GM19193 (cell line): ENCODE measurements around the gene IL2RG.
A peak's percentile ranks its signal among the peaks of the same experiment; 100 is the strongest.

ENCODE experiments used
- POLR2A ChIP-seq: IDR thresholded peaks from 4 replicates; pipeline ENCODE4 v1.6.1; 2011; ENCODE audit not compliant: insufficient read depth, insufficient read length; ENCODE audit errors: extremely low read depth

The IL2RG gene

DNA sequence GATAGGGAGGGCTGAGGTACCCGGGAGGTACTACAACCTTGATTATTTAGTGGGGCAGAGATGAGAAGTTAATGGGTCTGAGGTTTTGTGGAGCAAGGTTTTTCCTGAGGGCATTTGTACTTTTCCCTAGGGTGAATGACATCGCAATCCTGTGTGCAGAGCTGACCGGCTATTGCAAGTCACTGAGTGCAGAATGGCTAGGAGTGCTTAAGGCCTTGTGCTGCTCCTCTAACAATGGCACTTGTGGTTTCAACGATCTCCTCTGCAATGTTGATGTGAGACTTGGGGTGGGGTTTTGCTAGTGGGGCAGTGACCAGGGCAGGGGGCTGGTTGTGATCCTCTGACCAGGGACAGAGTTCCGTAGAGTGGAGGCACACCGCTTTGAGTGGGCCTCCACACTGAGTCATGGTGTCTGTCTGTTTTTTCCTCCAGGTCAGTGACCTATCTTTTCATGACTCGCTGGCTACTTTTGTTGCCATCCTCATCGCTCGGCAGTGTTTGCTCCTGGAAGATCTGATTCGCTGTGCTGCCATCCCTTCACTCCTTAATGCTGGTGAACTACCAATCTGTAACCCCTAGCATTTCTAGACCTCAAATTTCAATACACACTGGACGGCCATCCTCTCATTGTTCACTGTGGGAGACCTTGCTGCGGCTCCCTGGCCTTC lies 16.9 kb upstream of the IL2RG start:
- no peak for TF ChIP-seq POLR2A

- TF ChIP-seq POLR2A, result no peak
These were observed 7.7 kb upstream of the IL2RG start for GRCh38 chrX:71118985-71119535.

DNA sequence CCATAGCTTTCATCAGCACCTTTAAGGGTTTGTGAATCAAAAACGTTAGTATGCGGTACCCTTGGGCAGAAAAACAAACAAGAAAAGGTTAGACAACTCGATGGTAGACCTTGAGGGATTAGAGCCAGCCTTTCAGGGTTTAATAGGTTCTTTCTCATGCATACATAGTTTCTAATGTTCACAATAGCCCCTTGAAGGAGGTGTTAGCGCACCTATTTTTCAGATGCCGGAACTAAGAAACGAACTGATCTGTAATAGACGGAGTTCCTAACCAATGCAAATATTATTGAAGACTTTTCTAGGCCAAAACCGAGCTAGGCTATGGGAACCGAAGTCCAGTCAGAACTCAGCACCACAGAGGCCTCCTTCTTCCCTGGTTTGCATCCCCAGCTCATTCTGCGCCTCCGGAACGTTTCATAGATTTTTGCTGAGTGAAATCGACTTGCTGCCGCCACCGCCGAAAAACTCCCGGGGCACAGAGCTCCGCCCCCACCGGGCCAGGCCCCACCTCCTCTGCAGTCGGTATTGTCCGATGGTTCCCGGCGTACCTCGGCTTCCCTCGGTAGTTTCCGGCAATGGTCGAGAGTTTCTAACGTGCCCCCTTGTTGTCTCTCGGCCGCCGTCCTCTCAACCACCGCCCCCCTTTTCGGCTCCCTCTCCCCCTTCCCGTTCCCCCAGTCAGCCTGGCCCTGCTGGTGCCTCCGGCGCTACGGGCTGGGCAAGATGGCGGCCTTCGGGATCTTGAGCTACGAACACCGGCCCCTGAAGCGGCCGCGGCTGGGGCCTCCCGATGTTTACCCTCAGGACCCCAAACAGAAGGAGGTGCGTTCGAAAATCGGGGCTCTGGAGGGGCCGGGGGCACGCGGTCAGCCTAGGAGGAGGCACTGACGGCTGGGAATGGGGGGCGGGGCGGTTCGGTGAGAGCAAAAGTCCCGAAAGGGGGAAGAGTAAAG lies 6.9 kb upstream of the IL2RG start, which contains the start of gene MED12:
MED12 (plus strand) TSS at position 565 of the 953 bp plus-strand sequence; CDS start at position 724, 159 bp downstream.
- peak; percentile 61 for TF ChIP-seq POLR2A

GRCh38 chrX:71117358-71117757 lies 6.0 kb upstream of the IL2RG start:
- TF ChIP-seq POLR2A, result no peak

DNA sequence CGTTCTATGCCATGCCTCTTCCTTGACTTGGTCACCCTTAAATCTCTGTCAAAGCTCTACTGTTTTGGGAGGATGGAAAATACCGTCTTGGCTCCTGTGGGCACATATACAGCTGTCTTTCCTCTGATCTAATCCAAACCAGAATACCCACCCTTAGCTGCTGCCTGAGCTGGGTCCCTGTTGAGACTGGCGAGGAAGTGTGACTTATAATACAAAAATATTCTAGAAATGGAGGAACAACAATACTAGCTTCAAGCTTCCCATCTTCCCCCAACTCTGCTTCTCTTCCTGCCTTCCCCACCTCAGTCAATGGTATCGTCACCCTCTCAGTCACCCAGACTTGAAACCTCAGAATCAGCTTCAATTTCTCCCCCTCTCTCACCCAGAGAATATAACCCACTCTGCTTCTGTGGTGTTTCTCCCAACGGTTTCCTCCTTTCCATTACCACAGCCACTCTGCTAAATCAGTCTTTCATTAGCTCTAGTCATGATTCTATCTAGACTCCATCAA lies 599 bp upstream of the IL2RG start:
- TF ChIP-seq POLR2A, result no peak

- TF ChIP-seq POLR2A, result no peak
These were observed 2.3 kb downstream of the IL2RG start for GRCh38 chrX:71109051-71109450.

GRCh38 chrX:71107762-71108360 lies 3.5 kb downstream of the IL2RG start:
- no peak for TF ChIP-seq POLR2A

DNA sequence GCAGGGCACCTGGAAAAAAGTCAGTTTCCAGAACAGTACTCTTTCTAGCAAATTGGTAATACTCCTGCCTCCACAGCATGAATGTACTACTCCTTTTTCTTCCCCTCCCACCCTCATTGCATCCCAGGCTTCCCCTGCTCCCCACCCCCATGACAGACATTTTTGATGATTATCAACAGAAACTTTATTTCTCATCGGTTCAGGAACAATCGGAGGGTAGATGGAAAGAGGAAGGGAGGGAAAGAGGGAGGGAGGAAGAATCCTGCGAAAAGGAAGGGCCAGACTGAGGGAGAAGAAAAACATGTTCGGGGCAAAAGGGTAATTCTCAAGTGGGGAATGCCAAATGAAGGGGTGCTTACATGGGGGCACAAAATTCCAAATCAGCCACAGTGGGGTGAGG lies 4.1 kb downstream of the IL2RG start:
- TF ChIP-seq POLR2A, result no peak

DNA sequence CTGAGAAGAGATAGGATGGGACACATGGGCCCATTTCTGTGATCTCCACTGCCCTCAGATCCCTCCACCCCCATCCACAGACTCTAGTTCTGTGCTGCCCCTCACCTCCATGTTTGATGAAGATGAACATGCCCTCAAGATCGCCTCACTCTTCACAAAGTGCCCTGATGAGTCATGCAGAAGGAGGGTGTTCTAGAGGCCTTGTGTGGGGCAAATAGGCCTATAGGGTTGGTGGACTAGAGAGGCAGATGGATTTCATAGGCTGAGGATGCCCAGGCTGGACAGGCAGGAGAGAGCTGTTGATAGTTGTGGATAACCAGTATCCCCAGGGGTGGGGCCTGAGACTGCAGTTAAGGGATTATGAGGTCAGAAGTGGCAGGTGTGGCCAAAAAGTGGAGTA lies 5.0 kb downstream of the IL2RG start, which contains the start of gene CXorf65:
CXorf65 (minus strand) TSS at position 314 of the 400 bp plus-strand sequence; CDS start at position 130, 184 bp downstream.
- TF ChIP-seq POLR2A, result no peak

GRCh38 chrX:71105628-71106027 lies 5.7 kb downstream of the IL2RG start:
- no peak for TF ChIP-seq POLR2A

- no peak for TF ChIP-seq POLR2A
These were observed 8.0 kb downstream of the IL2RG start for GRCh38 chrX:71103110-71103983.

- TF ChIP-seq POLR2A, result no peak
These were observed 9.1 kb downstream of the IL2RG start for GRCh38 chrX:71102292-71102691.

GRCh38 chrX:71100581-71101505 lies 10.5 kb downstream of the IL2RG start:
- TF ChIP-seq POLR2A, result no peak

GRCh38 chrX:71099736-71100135 lies 11.6 kb downstream of the IL2RG start:
- TF ChIP-seq POLR2A, result no peak
